Measurements from ENCODE around the gene MRPL38.
A peak's percentile ranks its signal among the peaks of the same experiment; 100 is the strongest.

MRPL38 gene

GRCh38 chr17:75904749-75905521 is at the start of gene MRPL38:
TSS of gene MRPL38 (minus strand) at chr17:75904884. CDS start at chr17:75904875, 9 bp downstream.
- DNase-seq (ENCODE audit: low read depth in 2 of 2): peak; percentile 77 to 90

- DNase-seq (ENCODE audit: low read depth in 2 of 2): no peak
Observed at GRCh38 chr17:75950855-75951554, 46.3 kb upstream of the MRPL38 start.

DNA sequence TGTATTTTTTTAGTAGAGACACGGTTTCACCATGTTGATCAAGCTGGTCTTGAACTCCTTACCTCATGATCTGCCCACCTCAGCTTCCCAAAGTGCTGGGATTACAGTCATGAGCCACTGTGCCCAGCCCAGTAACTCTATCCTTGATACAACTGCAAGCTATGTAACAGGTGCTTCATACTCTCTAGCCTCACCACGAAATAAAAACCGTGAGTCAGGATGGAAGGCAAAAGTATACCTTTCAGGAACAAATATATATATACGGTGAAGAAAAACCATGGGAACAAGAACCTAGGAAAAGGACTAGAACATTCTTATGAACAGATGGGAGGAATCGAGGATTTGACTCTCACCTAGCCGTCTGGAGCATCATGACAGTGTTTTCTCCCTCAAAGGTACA is 45.7 kb upstream of the MRPL38 start:
- DNase-seq (ENCODE audit: low read depth in 2 of 2): no peak

DNA sequence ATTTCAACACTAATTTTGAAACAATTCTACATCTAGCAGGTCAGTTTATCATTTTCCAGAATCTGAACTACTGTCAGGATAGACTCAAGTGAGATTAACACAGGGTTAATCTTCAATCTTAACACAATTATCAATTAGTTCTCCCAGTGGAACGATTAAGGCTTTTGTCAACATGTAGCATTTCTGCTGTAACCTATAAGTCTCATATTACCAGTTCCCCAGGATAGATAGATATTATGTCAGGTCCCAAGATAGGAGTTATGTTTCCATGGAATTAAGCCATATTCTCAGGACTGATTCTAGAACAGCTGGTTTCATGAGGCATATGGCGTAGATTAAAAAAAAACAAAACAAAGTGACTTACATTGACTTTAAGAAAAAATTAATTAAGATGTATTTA is 40.5 kb upstream of the MRPL38 start:
- no peak for DNase-seq (ENCODE audit: low read depth in 2 of 2)

GRCh38 chr17:75943491-75943890 is 38.8 kb upstream of the MRPL38 start:
- DNase-seq (ENCODE audit: low read depth in 2 of 2): no peak

DNA sequence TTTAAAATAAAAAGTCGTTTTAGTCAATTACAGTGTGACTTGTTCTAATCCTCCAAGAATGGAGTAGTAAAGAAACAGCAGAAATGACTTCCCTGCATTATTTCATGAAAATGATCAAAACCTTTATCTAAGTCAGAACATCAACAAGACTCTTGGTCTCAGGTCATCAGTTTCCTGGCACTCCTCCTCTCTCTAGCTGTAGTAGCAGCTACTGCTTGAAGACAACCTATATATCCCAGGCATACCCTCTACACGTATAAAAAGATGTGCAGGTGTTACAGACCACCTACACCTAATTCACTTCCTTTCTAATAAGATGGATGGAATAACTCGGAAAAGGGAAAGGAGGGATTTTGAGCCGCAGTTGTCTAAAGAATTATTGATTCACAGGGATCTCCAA is 37.8 kb upstream of the MRPL38 start:
- no peak for DNase-seq (ENCODE audit: low read depth in 2 of 2)

DNA sequence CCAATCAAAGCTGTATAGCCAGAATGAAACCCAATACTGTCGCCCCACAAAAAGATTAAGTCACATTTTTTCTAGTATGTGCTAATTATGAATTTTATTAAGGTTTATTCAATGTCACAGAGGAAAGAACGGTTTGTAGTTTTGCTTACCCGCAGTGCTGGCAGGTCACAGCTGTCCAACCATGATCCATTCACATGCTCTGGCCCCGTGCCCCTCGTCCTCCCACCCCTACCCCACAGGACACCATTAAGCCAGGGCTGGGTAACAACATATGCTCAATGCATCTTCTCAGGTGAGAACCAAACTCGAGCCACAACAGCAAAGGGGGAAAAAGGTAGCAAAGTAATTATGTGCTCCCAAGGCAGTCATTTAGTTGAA is 36.7 kb upstream of the MRPL38 start:
- DNase-seq (ENCODE audit: low read depth in 2 of 2): no peak

DNA sequence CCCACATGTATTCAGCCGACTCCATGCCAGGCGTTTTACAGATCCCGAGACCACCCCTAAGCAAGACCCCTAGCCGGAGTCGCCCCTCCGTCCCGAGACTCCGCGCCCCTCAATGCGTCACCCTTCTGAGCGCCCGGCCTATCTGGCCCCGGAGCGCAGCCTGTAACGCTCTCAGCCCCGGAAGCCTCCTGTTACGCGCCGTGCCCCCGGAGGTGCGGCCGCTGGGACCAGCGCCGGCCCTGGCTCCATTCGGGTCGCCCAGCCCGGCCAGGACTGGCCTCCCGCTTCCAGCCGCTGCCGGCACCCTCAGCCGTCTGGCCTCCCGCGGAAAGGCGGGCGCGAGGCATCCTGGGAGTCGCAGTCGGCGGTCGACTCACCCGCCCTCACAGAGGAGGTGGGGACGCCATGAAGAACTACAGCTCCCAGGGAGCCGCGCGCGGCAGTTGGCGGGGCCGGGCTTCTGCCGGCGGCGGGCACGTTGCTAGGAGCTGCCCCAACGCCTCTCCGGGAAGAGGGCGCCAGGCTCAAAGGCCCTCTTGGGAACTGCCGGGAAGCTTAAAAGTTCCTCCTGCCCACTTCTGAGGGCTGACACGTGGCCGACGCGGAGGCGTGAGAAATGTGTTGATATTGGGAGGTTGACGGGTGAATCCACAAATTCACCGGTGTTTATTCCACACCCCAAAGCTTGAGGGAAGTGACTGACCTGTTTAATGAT is 36.2 kb upstream of the MRPL38 start, which contains the start of gene FBF1:
FBF1 (minus strand) TSS at position 316 of the 715 bp plus-strand sequence. CDS start 2,893 bp downstream, outside the sequence.
- peak; percentile 79 to 86 for DNase-seq (ENCODE audit: low read depth in 2 of 2)

GRCh38 chr17:75937652-75938051 is 33.0 kb upstream of the MRPL38 start:
- no peak for DNase-seq (ENCODE audit: low read depth in 2 of 2)

- DNase-seq (ENCODE audit: low read depth in 2 of 2): no peak
Observed at GRCh38 chr17:75933808-75934207, 29.1 kb upstream of the MRPL38 start.

DNA sequence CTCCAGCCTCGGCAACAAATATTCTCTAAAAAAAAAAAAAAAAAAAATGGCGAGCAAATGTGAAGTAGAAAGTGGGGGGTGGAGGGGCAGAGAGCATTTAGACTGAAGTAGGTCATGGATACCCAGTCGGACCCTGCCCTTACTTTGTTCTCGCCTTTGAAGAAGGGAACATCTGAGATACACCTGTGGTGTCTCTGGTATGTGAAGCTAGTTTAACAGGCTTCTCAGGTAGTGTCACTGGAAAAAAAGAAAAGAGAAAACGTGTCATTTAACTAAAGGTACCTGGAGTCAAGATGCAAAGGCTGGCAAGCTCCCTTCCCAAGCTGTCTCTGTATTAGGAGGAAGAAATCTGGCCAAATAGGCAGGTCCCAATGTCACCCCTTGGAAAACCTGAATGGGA is 28.2 kb upstream of the MRPL38 start:
- DNase-seq (ENCODE audit: low read depth in 2 of 2): no peak

DNA sequence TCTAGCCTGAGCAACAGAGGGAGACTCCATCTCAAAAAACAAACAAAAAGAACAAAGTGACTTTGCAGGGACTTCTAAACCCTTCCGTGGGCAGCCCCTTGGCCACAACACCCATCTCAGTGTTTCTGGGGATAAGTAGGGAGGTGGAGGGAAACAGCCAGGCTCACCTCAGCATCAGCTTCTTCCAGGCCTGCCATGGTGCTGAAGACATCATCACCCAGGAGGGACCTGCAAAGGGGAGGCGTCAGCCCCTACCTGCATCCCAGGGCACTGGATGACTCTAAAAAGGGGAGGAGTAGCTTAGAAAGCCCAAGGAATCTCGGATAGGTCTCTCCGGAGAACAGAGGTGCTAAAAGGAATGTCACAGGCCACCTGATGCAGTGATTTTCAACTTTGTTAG is 26.4 kb upstream of the MRPL38 start:
- no peak for DNase-seq (ENCODE audit: low read depth in 2 of 2)

- DNase-seq (ENCODE audit: low read depth in 2 of 2): no peak
Observed at GRCh38 chr17:75927286-75927922, 22.7 kb upstream of the MRPL38 start.

DNA sequence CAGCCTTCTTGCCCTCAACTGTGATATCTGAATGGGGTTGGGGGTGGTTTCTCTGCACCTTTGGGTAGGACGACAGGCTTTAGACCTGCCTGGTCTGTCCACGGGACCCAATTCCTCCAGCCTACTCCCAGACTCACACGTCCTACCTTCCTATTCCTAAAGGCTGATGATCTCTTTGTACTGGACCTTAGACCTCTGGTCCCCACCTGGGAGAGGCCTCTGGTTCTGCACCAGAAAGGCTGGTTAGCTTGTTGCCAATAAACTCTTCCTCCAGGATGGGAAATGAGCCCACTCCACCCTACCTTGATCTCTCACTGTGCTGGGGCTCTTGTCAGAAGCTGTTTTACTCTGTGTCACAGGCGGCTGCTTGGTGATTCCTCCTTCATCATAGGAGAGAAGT is 21.8 kb upstream of the MRPL38 start:
- DNase-seq (ENCODE audit: low read depth in 2 of 2): no peak

- no peak for DNase-seq (ENCODE audit: low read depth in 2 of 2)
Observed at GRCh38 chr17:75925912-75926311, 21.2 kb upstream of the MRPL38 start.

- no peak for DNase-seq (ENCODE audit: low read depth in 2 of 2)
Observed at GRCh38 chr17:75925103-75925502, 20.4 kb upstream of the MRPL38 start.

- DNase-seq (ENCODE audit: low read depth in 2 of 2): no peak
Observed at GRCh38 chr17:75922963-75923874, 18.5 kb upstream of the MRPL38 start.

- no peak for DNase-seq (ENCODE audit: low read depth in 2 of 2)
Observed at GRCh38 chr17:75922173-75922961, 17.7 kb upstream of the MRPL38 start.

GRCh38 chr17:75921596-75921995 is 16.9 kb upstream of the MRPL38 start:
- no peak for DNase-seq (ENCODE audit: low read depth in 2 of 2)

DNA sequence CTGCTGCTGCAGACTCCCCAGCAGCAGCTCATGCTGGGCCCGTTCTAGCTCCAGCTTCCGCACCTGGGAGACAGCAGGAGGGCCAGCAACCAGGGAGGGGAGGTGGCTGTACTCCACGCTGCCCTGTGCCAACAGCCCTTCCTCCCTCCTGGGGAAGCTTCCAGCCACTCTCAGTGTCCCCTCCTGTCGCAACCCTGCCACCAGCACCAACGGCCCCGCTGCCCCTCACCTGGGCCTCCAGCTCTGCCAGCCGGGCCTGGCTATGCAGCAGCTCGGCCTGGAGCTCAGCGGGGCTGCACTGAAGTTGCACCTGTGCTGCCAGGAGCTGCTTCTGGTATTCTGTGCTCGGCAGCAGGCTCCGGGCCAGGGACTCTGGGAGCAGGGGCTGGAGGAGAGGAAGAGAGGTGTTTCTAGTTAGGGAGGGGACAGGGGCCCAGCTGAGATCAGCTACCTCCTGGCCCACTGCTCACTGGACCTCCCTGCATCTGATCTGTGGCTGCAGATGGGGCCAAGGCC is 15.4 kb upstream of the MRPL38 start:
- DNase-seq (ENCODE audit: low read depth in 2 of 2): no peak
